ENCODE data around the gene RHNO1.

Gene RHNO1, protein sequence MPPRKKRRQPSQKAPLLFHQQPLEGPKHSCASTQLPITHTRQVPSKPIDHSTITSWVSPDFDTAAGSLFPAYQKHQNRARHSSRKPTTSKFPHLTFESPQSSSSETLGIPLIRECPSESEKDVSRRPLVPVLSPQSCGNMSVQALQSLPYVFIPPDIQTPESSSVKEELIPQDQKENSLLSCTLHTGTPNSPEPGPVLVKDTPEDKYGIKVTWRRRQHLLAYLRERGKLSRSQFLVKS

DNA sequence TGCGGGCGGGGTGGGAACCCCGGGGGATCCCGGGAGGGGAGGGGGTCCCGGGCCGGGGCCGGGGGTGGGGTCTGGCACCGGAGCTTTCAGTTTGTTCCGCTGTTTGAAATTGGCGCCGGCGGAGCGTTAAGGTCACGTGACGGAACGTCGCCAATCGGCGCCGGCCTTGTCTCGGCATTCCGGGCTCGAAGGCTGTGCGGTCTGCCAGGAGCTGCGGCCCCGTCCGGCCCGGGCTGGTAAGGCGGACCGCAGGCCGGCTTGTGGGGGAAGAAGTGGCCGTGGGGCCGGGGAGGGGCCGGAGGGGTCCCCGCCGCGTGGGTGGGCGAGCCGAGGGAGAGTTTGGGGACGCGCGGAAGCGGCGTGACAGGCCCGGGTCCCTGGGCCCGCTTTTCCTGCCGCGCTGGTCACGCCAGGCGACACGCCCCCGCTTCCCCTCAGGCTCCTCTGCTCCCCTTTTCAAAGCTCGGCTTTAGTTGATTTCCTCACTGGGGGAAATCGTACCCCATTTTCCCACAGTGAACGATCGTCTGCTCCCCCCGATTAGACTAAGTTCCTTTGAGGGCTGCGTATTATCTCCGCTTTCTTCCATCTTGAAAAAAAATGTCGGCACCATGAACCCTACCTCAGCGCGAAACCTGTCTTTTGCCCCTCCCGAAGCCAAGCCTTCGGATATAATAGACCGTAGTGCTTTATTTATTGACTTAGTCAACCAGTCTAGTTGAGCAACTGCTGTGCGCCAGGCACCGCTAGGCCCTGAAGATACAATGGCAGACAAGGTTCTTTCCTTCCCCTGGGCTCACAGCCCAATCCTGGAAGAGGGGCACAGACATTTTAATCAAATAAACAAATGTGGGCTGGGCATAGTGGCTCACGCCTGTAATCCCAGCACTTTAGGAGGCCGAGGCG lies at the start of gene RHNO1, which contains the start of gene FOXM1:
Gene RHNO1 (plus strand): TSS at position 177 of the 906 bp plus-strand sequence. CDS start 8,144 bp downstream, outside the sequence.
Gene FOXM1 (minus strand): TSS at position 128 of the 906 bp plus-strand sequence. CDS start 2,696 bp downstream, outside the sequence.
- TF ChIP-seq JUND (IDR thresholded peaks at IDR 0.05; ENCODE audit: low read depth) = no peak
- in situ Hi-C loops (cut with HindIII; ENCODE audit: low pct_unique_long_range_greater_than_20kb, low sequenced_read_pairs) = no loop called here
- DNase-seq (ENCODE audit: low read depth in 1 of 2, low spot score in 1 of 2) = peak; percentile 90 to 97

DNA sequence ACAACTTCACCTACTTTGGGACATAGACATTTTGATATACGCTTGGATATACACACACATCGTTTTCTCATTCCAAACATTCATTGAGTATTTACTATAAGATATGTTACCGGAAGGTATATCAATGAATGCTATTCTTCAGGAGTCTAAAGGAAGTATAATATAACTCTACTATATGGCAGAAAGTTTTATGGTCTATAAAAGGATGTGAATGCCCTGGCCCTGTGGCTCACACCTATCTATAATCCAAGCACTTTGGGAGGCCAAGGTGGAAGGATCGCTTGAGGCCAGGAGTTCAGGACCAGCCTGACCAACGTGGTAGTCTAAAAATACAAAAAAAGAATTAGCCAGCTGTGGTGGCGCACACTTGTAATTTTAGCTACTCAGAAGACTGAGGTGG lies 47.7 kb upstream of the RHNO1 start:
- no peak for DNase-seq (ENCODE audit: low read depth in 1 of 2, low spot score in 1 of 2)
- no peak for TF ChIP-seq JUND (IDR thresholded peaks at IDR 0.05; ENCODE audit: low read depth)
- in situ Hi-C loops (cut with HindIII; ENCODE audit: low pct_unique_long_range_greater_than_20kb, low sequenced_read_pairs) = no loop called here

DNA sequence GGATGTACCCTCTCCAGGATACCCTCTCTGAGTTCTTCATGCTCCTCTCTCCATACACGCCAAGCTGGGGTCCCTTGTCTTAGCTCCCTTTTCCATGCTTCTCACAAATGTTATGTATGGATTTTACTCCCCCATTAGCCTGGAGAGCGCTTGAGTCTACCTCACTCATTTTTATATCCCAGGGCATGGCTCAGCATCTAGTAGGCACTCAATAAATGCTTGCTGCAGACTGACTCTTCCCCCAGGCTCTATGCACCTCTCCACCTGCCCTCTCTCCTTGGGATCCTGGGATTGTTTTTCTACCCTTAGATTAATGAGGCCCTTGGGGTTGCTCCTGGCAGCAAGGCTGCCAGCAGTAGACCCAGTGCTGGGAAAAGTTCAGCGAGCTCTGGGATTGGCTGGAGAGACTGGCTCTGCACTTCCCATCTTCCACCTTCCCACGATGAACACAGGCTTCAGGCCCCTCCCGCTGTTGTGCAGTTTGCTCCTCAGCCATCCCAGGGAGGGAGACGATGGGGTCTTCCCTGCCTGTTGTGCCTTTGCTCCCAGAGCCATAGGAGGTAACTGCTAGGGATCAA lies 44.4 kb upstream of the RHNO1 start:
- DNase-seq (ENCODE audit: low read depth in 1 of 2, low spot score in 1 of 2) = no peak
- in situ Hi-C loops (cut with HindIII; ENCODE audit: low pct_unique_long_range_greater_than_20kb, low sequenced_read_pairs) = no loop called here
- TF ChIP-seq JUND (IDR thresholded peaks at IDR 0.05; ENCODE audit: low read depth) = no peak

DNA sequence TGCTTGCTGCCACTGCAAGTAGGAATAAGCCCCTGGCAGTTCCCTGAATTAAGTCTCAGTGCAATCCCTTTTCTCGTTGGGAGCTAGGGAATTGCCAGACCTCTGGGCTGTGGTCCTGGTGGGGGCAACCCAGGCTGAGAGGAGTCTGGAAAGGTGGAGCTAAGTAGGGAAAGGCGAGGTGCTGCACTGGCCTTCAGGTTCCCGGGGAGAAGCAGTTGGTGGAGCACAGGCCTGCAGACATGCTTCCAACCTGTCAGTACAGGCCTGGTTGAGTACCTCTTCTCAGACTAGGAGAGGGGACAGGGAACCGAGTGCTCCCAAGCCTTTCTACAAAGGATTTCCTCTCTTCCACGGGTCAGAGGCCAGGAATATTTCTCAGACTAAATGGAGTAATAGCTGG lies 43.7 kb upstream of the RHNO1 start:
- no peak for TF ChIP-seq JUND (IDR thresholded peaks at IDR 0.05; ENCODE audit: low read depth)
- DNase-seq (ENCODE audit: low read depth in 1 of 2, low spot score in 1 of 2) = no peak
- in situ Hi-C loops (cut with HindIII; ENCODE audit: low pct_unique_long_range_greater_than_20kb, low sequenced_read_pairs) = no loop called here

DNA sequence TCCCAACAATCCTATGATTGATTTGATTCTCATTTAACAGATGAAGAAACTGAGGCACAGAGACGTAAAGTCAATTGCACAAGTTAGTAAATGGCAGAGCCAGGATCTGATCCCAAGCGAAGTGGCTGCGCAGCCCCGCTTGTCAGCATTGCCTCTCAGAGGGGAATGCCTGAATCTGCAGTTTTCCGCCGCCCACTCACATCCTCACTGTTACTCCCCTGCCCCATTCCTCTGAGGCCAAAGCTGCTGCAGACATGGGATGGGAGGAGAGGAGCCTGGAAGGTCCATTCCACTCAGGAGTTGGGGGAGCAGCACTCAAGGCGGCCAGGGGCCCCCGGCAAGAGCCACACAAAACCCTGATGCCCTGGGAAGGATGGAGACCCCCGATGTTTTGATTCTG lies 43.2 kb upstream of the RHNO1 start:
- no peak for TF ChIP-seq JUND (IDR thresholded peaks at IDR 0.05; ENCODE audit: low read depth)
- DNase-seq (ENCODE audit: low read depth in 1 of 2, low spot score in 1 of 2) = no peak

DNA sequence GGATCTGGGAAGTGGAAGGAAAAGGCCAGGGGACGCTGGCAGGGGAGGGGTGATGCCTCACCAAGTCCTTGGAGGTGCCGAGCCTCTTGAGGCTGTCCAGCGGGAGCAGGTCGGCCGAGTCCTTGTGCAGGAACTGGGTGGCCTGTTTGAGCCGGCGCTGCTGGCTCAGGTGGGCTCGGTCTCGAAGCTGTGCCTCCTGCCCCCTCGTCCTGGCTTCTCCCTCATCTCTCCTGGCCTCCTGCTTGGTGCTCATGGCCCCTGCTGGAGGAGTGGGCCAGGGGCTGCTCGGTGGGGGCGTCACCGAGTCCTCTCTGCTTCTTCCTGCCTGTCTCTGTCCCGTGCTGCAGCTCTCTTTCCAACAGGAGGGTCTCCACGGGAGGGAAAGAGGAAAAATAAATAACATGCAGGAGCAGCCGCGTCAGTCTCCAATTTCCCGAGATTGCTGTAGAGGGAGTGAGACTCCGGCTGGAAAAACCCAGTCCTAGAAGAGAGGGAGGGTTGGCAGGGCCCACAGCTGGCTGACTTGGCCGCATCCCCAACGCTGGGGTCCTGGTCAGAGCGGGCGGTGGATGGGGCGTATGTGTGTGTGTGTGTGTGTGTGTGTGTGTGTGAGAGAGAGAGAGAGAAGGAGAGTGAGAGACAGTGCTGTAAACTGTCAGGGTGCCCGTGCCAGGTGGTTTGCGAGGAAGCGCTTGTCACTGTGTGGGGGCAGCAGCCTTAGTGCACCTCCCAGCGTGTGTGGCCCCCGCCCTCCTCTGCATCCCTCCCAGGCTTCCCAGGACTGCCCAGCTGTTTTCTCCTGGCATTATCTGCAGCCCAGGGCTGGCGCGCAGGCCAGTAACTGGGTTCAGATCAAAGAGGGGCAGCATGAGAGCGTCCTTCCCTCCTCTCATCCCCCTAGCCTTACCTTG lies 42.2 kb upstream of the RHNO1 start, which contains the start of gene NRIP2:
Gene NRIP2 (minus strand): TSS at position 455 of the 911 bp plus-strand sequence. CDS start 52 bp downstream, at position 403.
- no peak for DNase-seq (ENCODE audit: low read depth in 1 of 2, low spot score in 1 of 2)
- TF ChIP-seq JUND (IDR thresholded peaks at IDR 0.05; ENCODE audit: low read depth) = no peak
- in situ Hi-C loops (cut with HindIII; ENCODE audit: low pct_unique_long_range_greater_than_20kb, low sequenced_read_pairs) = no loop called here

More for the DNA sequence above, 43.2 kb upstream of the RHNO1 start:
- in situ Hi-C loops (cut with HindIII; ENCODE audit: low pct_unique_long_range_greater_than_20kb, low sequenced_read_pairs) = no loop called here

DNA sequence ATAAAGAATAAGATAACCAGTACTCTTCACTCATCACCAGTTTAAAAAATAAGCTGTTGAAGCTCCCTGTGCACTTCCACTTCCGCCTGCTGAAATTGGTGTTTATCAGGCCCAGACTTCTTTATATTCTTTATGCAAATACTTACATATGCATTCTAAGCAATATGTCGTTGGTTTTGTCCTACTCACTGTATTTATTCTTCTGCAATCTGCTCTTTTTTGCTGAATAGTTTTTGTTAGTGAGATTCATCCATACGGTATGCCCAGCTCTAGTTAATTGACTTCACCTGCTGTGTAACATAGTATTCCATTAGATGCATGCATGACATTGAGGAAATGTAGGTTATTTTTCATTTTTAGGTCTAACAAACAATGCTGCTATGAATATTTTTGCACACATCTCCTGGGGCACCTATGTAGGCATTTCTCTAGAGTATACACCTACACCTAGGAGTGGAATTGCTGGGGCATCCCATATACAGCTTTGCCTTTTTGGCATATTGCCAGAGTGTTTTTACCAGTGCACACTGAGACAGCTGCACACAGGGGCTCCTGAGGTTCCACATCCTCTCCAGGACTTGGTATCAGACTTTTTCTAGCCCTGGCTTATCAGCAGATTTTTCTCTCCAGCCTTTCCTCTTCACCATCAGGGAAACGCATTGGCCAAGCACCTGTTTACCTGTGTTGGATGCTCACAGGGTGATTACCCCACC lies 41.2 kb upstream of the RHNO1 start:
- no peak for DNase-seq (ENCODE audit: low read depth in 1 of 2, low spot score in 1 of 2)
- no peak for TF ChIP-seq JUND (IDR thresholded peaks at IDR 0.05; ENCODE audit: low read depth)
- in situ Hi-C loops (cut with HindIII; ENCODE audit: low pct_unique_long_range_greater_than_20kb, low sequenced_read_pairs) = no loop called here

DNA sequence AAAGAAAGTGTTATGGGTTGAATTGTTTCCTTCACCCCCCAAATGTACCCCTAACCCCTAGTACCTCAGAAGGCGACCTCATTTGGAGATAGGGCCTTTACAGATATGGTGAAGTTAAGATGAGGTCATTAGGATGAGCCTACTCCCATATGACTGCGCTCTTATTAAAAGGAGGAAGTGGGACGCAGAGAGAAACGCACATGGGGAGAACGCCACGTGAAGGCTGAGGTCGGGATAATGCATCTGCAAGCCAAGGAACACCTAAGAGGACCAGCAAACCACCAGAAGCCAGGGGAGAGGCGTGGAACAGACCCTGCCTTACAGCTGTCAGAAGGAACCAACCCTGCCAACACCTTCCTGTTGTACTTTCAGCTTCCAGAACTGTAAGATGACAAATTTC lies 40.4 kb upstream of the RHNO1 start:
- no peak for TF ChIP-seq JUND (IDR thresholded peaks at IDR 0.05; ENCODE audit: low read depth)
- in situ Hi-C loops (cut with HindIII; ENCODE audit: low pct_unique_long_range_greater_than_20kb, low sequenced_read_pairs) = no loop called here
- DNase-seq (ENCODE audit: low read depth in 1 of 2, low spot score in 1 of 2) = no peak

DNA sequence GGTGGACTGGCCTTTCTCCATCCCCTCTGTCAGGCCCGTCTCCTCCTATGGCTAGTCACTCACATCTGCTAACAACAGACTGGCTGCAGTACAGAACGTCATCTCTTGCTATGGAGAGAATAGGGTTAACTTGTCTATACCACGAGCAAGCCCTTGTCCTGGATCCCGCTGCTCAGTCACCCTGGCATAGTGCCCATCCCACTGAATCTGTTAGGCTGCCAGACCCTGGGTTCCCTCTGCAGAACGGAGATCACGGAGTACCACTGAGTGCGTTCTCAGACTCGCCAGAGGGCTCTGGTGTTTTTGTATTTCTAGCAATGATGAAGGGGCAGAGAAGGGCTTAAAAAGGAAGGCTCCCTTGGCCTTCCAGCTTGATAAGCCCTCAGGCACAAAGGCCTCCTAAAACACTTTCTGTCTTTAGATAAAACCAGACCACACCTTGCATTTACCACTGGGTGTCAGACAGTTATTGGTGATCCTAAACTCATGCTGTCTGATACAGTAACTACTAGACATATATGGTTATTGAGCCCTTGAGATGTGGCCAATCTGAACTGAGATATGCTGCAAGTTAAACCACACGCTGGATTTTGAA lies 35.9 kb upstream of the RHNO1 start:
- TF ChIP-seq JUND (IDR thresholded peaks at IDR 0.05; ENCODE audit: low read depth) = no peak
- DNase-seq (ENCODE audit: low read depth in 1 of 2, low spot score in 1 of 2) = no peak

DNA sequence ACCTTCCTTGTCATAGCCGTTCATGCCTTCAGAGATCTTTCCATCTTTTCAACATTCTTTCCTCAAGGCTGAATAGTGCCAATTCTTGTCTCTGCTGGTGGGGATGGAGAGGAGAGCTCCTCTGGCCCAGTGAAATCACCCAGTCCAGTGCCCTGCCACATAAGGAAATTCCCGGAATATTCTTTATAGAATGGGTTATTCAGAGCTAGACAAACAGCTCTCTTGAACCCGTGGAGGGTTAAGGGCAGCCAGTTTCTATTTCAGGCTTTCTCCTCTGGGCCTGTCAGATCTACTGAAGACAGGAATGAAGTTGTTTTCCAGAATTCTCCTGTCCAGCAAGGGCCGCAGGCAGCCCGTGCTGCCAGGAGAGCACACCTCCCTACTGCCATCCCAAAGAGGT lies 34.1 kb upstream of the RHNO1 start:
- TF ChIP-seq JUND (IDR thresholded peaks at IDR 0.05; ENCODE audit: low read depth) = no peak
- DNase-seq (ENCODE audit: low read depth in 1 of 2, low spot score in 1 of 2) = no peak
- in situ Hi-C loops (cut with HindIII; ENCODE audit: low pct_unique_long_range_greater_than_20kb, low sequenced_read_pairs) = no loop called here

More for the DNA sequence above, 35.9 kb upstream of the RHNO1 start:
- in situ Hi-C loops (cut with HindIII; ENCODE audit: low pct_unique_long_range_greater_than_20kb, low sequenced_read_pairs) = no loop called here

DNA sequence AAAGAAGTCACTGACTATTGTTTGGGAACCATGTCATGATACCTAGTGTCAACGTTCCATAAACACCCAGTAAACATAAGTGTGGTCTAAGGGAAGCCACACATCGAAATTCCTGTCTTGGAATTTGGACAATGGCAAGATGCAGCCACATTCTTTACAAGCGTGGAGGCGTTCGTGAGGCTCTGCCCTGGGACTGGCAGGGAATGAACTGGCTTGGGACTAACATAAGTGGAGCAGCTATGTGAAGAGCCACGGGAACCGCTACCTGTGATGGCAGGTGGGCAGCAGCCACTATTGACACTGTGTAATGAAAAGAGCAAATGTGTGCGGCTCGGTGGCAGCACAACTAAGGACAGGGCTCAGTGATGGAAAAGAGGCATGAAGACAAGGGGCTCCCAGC lies 32.2 kb upstream of the RHNO1 start:
- TF ChIP-seq JUND (IDR thresholded peaks at IDR 0.05; ENCODE audit: low read depth) = no peak
- peak in 1 of 2 experiments; percentile 41 for DNase-seq (ENCODE audit: low read depth in 1 of 2, low spot score in 1 of 2)
- in situ Hi-C loops (cut with HindIII; ENCODE audit: low pct_unique_long_range_greater_than_20kb, low sequenced_read_pairs) = no loop called here

All from T47D (cell line).